SU-DHL-6 (cell line): ENCODE results near the gene ICAM4.

Experiments used
- H2AFZ ChIP-seq: fragments of 200-600 bp; sonication (generic); 2 replicates; pipeline ENCODE4 v1.6.1; 2014; ENCODE audit warnings: low read depth, mild to moderate bottlenecking, moderate library complexity, mixed read lengths, antibody characterized with exemption, low read length; ENCODE audit not compliant: severe bottlenecking
- H3F3A ChIP-seq: fragments of 200-600 bp; shearing (Covaris generic); 2 replicates; pipeline ENCODE4 v1.6.0; 2016; ENCODE audit warnings: antibody characterized with exemption, mild to moderate bottlenecking; ENCODE audit not compliant: insufficient read depth
- H3K27ac ChIP-seq: fragments of 200-600 bp; sonication (generic); 2 replicates; pipeline ENCODE4 v1.5.1; 2016; ENCODE audit warnings: low read depth, mild to moderate bottlenecking, low read length, moderate library complexity, mixed read lengths
- H3K27me3 ChIP-seq: fragments of 200-600 bp; sonication (generic), shearing (Covaris generic); 2 replicates; pipeline ENCODE4 v1.6.0; 2014; ENCODE audit warnings: mild to moderate bottlenecking, low read length
- H3K36me3 ChIP-seq: fragments of 200-600 bp; sonication (generic); 2 replicates; pipeline ENCODE4 v1.6.1; 2014; ENCODE audit warnings: mild to moderate bottlenecking, low read length, mixed read lengths
- H3K4me2 ChIP-seq: fragments of 300-600, 200-600 bp; shearing (Covaris generic), sonication (generic); 2 replicates; pipeline ENCODE4 v1.6.0; 2014; ENCODE audit warnings: low read length, low read depth, mild to moderate bottlenecking; ENCODE audit not compliant: poor library complexity, severe bottlenecking
- H3K4me3 ChIP-seq: fragments of 200-600 bp; sonication (generic); 2 replicates; pipeline ENCODE4 v1.5.1; 2014; ENCODE audit warnings: antibody characterized with exemption, low read length, mild to moderate bottlenecking, mixed read lengths; ENCODE audit not compliant: insufficient read depth, poor library complexity, severe bottlenecking
- H3K79me2 ChIP-seq: fragments of 200-600 bp; sonication (generic); 2 replicates; pipeline ENCODE4 v1.6.1; 2014; ENCODE audit warnings: mild to moderate bottlenecking, low read length, moderate library complexity; ENCODE audit not compliant: insufficient read depth
- H3K9ac ChIP-seq: fragments of 200-600 bp; sonication (generic); 2 replicates; pipeline ENCODE4 v1.7.0; 2014; ENCODE audit warnings: mild to moderate bottlenecking, low read length
- H3K9me2 ChIP-seq: fragments of 200-600 bp; sonication (generic); replicated peaks from 2 replicates; pipeline ENCODE4 v1.6.1; 2014; ENCODE audit warnings: low read length; ENCODE audit not compliant: insufficient read depth
- H3K9me3 ChIP-seq: fragments of 200-600 bp; sonication (generic); 2 replicates; pipeline ENCODE4 v1.6.1; 2014; ENCODE audit warnings: low read length, mixed read lengths; ENCODE audit not compliant: insufficient read depth
- H4K20me1 ChIP-seq: fragments of 200-600 bp; sonication (generic); 2 replicates; pipeline ENCODE4 v1.6.1; 2014; ENCODE audit warnings: low read depth, mild to moderate bottlenecking, antibody characterized with exemption, low read length, moderate library complexity, mixed read lengths
- CTCF ChIP-seq: fragments of 200-600 bp; sonication (generic); IDR thresholded peaks from one replicate; pipeline ENCODE4 v1.5.1; 2017; ENCODE audit warnings: antibody characterized with exemption, mild to moderate bottlenecking, low read length, moderate library complexity; ENCODE audit not compliant: insufficient read depth, poor library complexity, severe bottlenecking
- EZH2phosphoT487 ChIP-seq: fragments of 200-600 bp; sonication (generic), shearing (Covaris generic); conservative IDR thresholded peaks from 2 replicates; pipeline ENCODE4 v1.6.1; 2018; ENCODE audit warnings: mild to moderate bottlenecking, antibody characterized with exemption, low read length, moderate library complexity, mixed read lengths

ICAM4 gene

GRCh38 chr19:10299545-10300458 lies 13.0 kb downstream of the ICAM4 start:
- Histone ChIP-seq H3K9ac (no peak overlapping the region), H3K27me3 (no peaks in the 10 kb centered on the region), H3K9me3 (no peaks in the 10 kb centered on the region), H4K20me1 (no peaks in the 10 kb centered on the region), H3K36me3 (no peaks in the 10 kb centered on the region), H3K4me2 (no peak overlapping the region), H3K9me2 (no peaks in the 10 kb centered on the region), H3K79me2 (no peaks in the 10 kb centered on the region), H2AFZ (no peak overlapping the region), H3K4me3 (no peak overlapping the region), H3K27ac (no peak overlapping the region), H3F3A (no peaks in the 10 kb centered on the region)
- TF ChIP-seq CTCF (no peak), EZH2phosphoT487 (no peak)

GRCh38 chr19:10305139-10305806 lies 18.5 kb downstream of the ICAM4 start:
- no peak overlapping the region for H3K4me2 ChIP-seq

GRCh38 chr19:10306327-10306726 lies 19.6 kb downstream of the ICAM4 start:
- H3K36me3 ChIP-seq = no peaks in the 10 kb centered on the region
- no peaks in the 10 kb centered on the region for H4K20me1 ChIP-seq
- H3K27me3 ChIP-seq = no peaks in the 10 kb centered on the region
- H3F3A ChIP-seq = no peaks in the 10 kb centered on the region
- no peaks in the 10 kb centered on the region for H3K79me2 ChIP-seq
- H3K27ac ChIP-seq = no peak overlapping the region
- no peaks in the 10 kb centered on the region for H3K9me2 ChIP-seq
- TF ChIP-seq CTCF = no peak
- TF ChIP-seq EZH2phosphoT487 = no peak
- H2AFZ ChIP-seq = no peak overlapping the region
- no peak overlapping the region for H3K4me3 ChIP-seq
- no peaks in the 10 kb centered on the region for H3K9me3 ChIP-seq
- no peak overlapping the region for H3K4me2 ChIP-seq
- H3K9ac ChIP-seq = no peak overlapping the region

More at GRCh38 chr19:10305139-10305806, 18.5 kb downstream of the ICAM4 start:
- H2AFZ ChIP-seq = no peak overlapping the region
- H3K27me3 ChIP-seq = no peaks in the 10 kb centered on the region
- TF ChIP-seq CTCF = no peak
- TF ChIP-seq EZH2phosphoT487 = no peak
- H3K79me2 ChIP-seq = no peaks in the 10 kb centered on the region
- H3K9me2 ChIP-seq = no peaks in the 10 kb centered on the region
- no peak overlapping the region for H3K9ac ChIP-seq
- H4K20me1 ChIP-seq = no peaks in the 10 kb centered on the region
- no peaks in the 10 kb centered on the region for H3K9me3 ChIP-seq
- no peaks in the 10 kb centered on the region for H3K36me3 ChIP-seq
- no peaks in the 10 kb centered on the region for H3F3A ChIP-seq
- no peak overlapping the region for H3K27ac ChIP-seq
- no peak overlapping the region for H3K4me3 ChIP-seq
